HepG2 (cell line): ENCODE data around the gene PDE4D. TPM values are rescaled to one million over a fixed set of nuclear protein-coding genes. Genes with fewer than 3 reads are reported as not detected.

Experiments used
- BCLAF1 ChIP-seq: fragments of 450-650 bp; IDR thresholded peaks from 2 replicates; pipeline ENCODE4 v1.6.1; 2017; ENCODE audit warnings: mild to moderate bottlenecking
- CEBPZ ChIP-seq: IDR thresholded peaks from 2 replicates; pipeline ENCODE4 v1.6.1; 2012; ENCODE audit warnings: low read length, improper control_type of control experiment
- CSRNP1 ChIP-seq: sonication (generic); formaldehyde crosslinking; IDR thresholded peaks from 2 replicates; pipeline ENCODE4 v1.8.1; 2023; ENCODE audit warnings: mild to moderate bottlenecking, missing genetic modification reagents
- HOXA5 ChIP-seq: sonication (generic); formaldehyde crosslinking; IDR thresholded peaks from 2 replicates; pipeline ENCODE4 v1.4.0; 2020; ENCODE audit warnings: missing genetic modification reagents
- TBL1XR1 ChIP-seq: fragments of 150-350 bp; IDR thresholded peaks from 2 replicates; pipeline ENCODE4 v1.6.1; 2014; ENCODE audit warnings: borderline replicate concordance, low read length; ENCODE audit not compliant: partially characterized antibody
- ZNF232 ChIP-seq: sonication (generic); formaldehyde crosslinking; IDR thresholded peaks from 2 replicates; pipeline ENCODE4 v1.4.0; 2020; ENCODE audit warnings: missing genetic modification reagents, borderline replicate concordance
- ZNF253 ChIP-seq: sonication (generic); formaldehyde crosslinking; IDR thresholded peaks from 2 replicates; pipeline ENCODE4 v1.8.0; 2022; ENCODE audit warnings: mild to moderate bottlenecking, missing genetic modification reagents, borderline replicate concordance
- polyA plus RNA-seq, 8 experiments: library from polyadenylated mRNA; depleted of rRNA in 3 of 8; stranded (reverse) in 7 of 8; unstranded in 1 of 8; fragments of >200 nt; fragmentation: Illumina TruSeq in 4 of 8; extraction: Trizol in 4 of 8; gene quantifications; 2 replicates each; pipeline versions ENCODE4 v1.2.1 to v1.2.3, GENCODE V29; 2011 to 2016; ENCODE audit warnings: low read depth in 4 of 8, missing spikeins in 1 of 8, mixed read lengths in 1 of 8; ENCODE audit not compliant: insufficient read depth in 1 of 8
- total RNA-seq, 5 experiments: library from RNA; depleted of rRNA; stranded (reverse); fragments of >200 nt; fragmentation: Illumina TruSeq; extraction: Trizol; gene quantifications; 2 replicates each; pipeline ENCODE4 v1.2.3, GENCODE V29; 2016; ENCODE audit warnings: low read depth in 1 of 5

Gene PDE4D
- total and polyA plus RNA-seq, 2 of the 13 experiments (the other 11 are each of a cell fraction or from before 2014, with no cell fraction given), result 7.0 to 12.2 TPM

- TF ChIP-seq BCLAF1 (no peak), CEBPZ (no peak), ZNF253 (CRISPR knock-in tag) (no peak), TBL1XR1 (no peak), HOXA5 (no peak), CSRNP1 (no peak), ZNF232 (no peak)
Measured at GRCh38 chr5:59268756-59269415, 624.6 kb downstream of the PDE4D start (continued).
